ENCODE results near the gene ZNF280D.

ZNF280D gene

GRCh38 chr15:56640127-56640526, 93.2 kb downstream of the ZNF280D start:
- no peak for DNase-seq (ENCODE audit: low read depth)

- no peak for DNase-seq (ENCODE audit: low read depth)
Observed at GRCh38 chr15:56639631-56640030, 93.7 kb downstream of the ZNF280D start.

- no peak for DNase-seq (ENCODE audit: low read depth)
Observed at GRCh38 chr15:56631765-56632164, 101.5 kb downstream of the ZNF280D start.

- DNase-seq (ENCODE audit: low read depth): no peak
Observed at GRCh38 chr15:56628893-56629532, 104.3 kb downstream of the ZNF280D start.

- no peak for DNase-seq (ENCODE audit: low read depth)
Observed at GRCh38 chr15:56619887-56620286, 113.4 kb downstream of the ZNF280D start.

GRCh38 chr15:56617628-56618027, 115.7 kb downstream of the ZNF280D start:
- no peak for DNase-seq (ENCODE audit: low read depth)

- no peak for DNase-seq (ENCODE audit: low read depth)
Observed at GRCh38 chr15:56616551-56616950, 116.8 kb downstream of the ZNF280D start.

GRCh38 chr15:56613811-56614210, 119.5 kb downstream of the ZNF280D start:
- no peak for DNase-seq (ENCODE audit: low read depth)

GRCh38 chr15:56608993-56609392, 124.3 kb downstream of the ZNF280D start:
- no peak for DNase-seq (ENCODE audit: low read depth)

- no peak for DNase-seq (ENCODE audit: low read depth)
Observed at GRCh38 chr15:56608140-56608778, 125.0 kb downstream of the ZNF280D start.

GRCh38 chr15:56602253-56602652, 131.1 kb downstream of the ZNF280D start:
- no peak for DNase-seq (ENCODE audit: low read depth)

- DNase-seq (ENCODE audit: low read depth): no peak
Observed at GRCh38 chr15:56600380-56600779, 132.9 kb downstream of the ZNF280D start.

- no peak for DNase-seq (ENCODE audit: low read depth)
Observed at GRCh38 chr15:56598991-56599390, 134.3 kb downstream of the ZNF280D start.

- no peak for DNase-seq (ENCODE audit: low read depth)
Observed at GRCh38 chr15:56587686-56588085, 145.6 kb downstream of the ZNF280D start.

- no peak for DNase-seq (ENCODE audit: low read depth)
Observed at GRCh38 chr15:56586206-56586605, 147.1 kb downstream of the ZNF280D start.

GRCh38 chr15:56582785-56583184, 150.5 kb downstream of the ZNF280D start:
- DNase-seq (ENCODE audit: low read depth): no peak

Measured in activated T-cell treated with anti-CD3 and anti-CD28 coated beads for 24 hours (primary cell).